ENCODE measurements around the gene OLA1. TPM values are rescaled to one million over a fixed set of nuclear protein-coding genes. Genes with fewer than 3 reads are reported as not detected.

The OLA1 gene
- total RNA-seq, 5 donors from 2014 or later (not counting 1 experiment from before 2014, with no cell fraction given) = 32.1 to 46.1 (median 38.1) TPM

DNA sequence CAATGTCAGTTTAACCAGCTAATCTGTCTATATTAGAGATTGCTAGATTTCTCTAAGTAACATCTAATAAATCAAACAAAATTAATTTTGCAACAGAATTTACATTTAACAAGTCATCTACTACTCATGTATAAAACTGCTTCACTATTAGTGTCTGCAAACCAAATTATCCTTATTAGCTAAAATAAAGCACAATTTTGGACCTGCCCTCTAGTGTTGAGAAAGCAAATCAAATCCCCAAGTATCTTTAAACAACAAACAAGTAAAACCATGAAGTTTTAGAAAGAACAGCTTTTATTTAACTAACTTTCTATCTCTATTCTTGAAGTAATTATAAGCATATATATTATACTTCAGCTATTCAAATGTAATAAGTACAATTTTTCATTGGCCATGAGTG lies 170.1 kb downstream of the OLA1 start:
- H3K4me1 Mint-ChIP-seq = no peaks in the 10 kb centered on the region
- H3K36me3 Mint-ChIP-seq = peaks cover 32% of the 10 kb centered on the region
- Histone ChIP-seq H3K9me3 (no peaks in the 10 kb centered on the region), H3K27ac (ENCODE audit: low read length) (no peak overlapping the region), H3K4me1 (ENCODE audit: control insufficient read depth in 1 of 2, extremely low read depth in 1 of 2, insufficient read depth in 2 of 2, low read length in 2 of 2) (no peaks in the 10 kb centered on the region), H3K36me3 (ENCODE audit: control insufficient read depth in 2 of 2, extremely low read depth in 1 of 2, insufficient read depth in 1 of 2, low read length in 1 of 2) (peaks cover 0 to 7% of the 10 kb centered on the region in 2 donors), H3K27me3 (replicated peaks in 1 of 2; ENCODE audit: control insufficient read depth in 2 of 2, extremely low read depth in 1 of 2, insufficient read depth in 2 of 2, low read length in 1 of 2) (no peaks in the 10 kb centered on the region), H3K4me3 (ENCODE audit: control insufficient read depth in 1 of 2, extremely low read depth in 1 of 2, low read length in 1 of 2) (no peak overlapping the region)
- no peaks in the 10 kb centered on the region for H3K9me3 Mint-ChIP-seq
- DNase-seq = peak in 1 of 35 experiments; percentile 12
- no peak overlapping the region for H3K4me3 Mint-ChIP-seq
- ChIA-PET CTCF (interaction anchor here (0.6 to 1.0 kb wide), 4 partner anchors 21 to 648 kb away, joined by 3 to 4 read pairs (median 3); no protein-coding TSS in a partner anchor), POLR2A (no interaction called here)
- H3K27ac Mint-ChIP-seq = no peak overlapping the region
- H3K27me3 Mint-ChIP-seq = no peaks in the 10 kb centered on the region
- no peak for ATAC-seq (replicated peaks in 1 of 4)

DNA sequence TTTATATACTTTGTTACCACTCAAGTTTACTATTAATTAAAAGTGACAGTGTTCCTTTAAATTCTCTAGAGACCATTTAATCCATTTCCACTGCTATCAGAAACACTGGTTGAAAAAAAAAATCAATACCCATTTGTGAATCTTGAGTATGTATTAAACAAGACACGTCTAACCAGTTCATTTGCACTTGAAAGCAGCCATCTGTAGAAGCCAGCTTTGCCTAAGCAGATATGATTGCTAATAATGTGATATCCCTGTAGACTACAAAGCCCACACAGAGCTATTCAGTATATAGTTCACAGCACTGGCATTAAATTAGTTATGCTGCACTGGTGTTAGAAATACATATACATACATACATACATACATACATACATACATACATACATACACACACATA lies 171.4 kb downstream of the OLA1 start:
- no peak overlapping the region for H3K27ac Mint-ChIP-seq
- no CpG with 5 or more reads among the region's 1 CpG for WGBS (ENCODE audit: insufficient coverage)
- H3K4me1 ChIP-seq (ENCODE audit: control insufficient read depth in 1 of 2, extremely low read depth in 1 of 2, insufficient read depth in 2 of 2, low read length in 2 of 2) = no peaks in the 10 kb centered on the region
- H3K9me3 Mint-ChIP-seq = no peaks in the 10 kb centered on the region
- CTCF ChIA-PET = interaction anchor here in 1 of 2 donors (0.6 kb wide), 1 partner anchor 276 kb away, joined by 5 read pairs; no protein-coding TSS in a partner anchor
- no peak overlapping the region for H3K4me3 Mint-ChIP-seq
- H3K4me3 ChIP-seq (ENCODE audit: control insufficient read depth in 1 of 2, extremely low read depth in 1 of 2, low read length in 1 of 2) = no peak overlapping the region
- no peak for DNase-seq
- POLR2A ChIA-PET = no interaction called here
- ATAC-seq (replicated peaks in 1 of 4) = no peak
- H3K36me3 Mint-ChIP-seq = peaks cover 35% of the 10 kb centered on the region
- peaks cover 0 to 7% of the 10 kb centered on the region in 2 donors for H3K36me3 ChIP-seq (ENCODE audit: control insufficient read depth in 2 of 2, extremely low read depth in 1 of 2, insufficient read depth in 1 of 2, low read length in 1 of 2)
- H3K9me3 ChIP-seq = no peaks in the 10 kb centered on the region
- no peak overlapping the region for H3K27ac ChIP-seq (ENCODE audit: low read length)
- no peaks in the 10 kb centered on the region for H3K4me1 Mint-ChIP-seq
- no peaks in the 10 kb centered on the region for H3K27me3 Mint-ChIP-seq
- no peaks in the 10 kb centered on the region for H3K27me3 ChIP-seq (replicated peaks in 1 of 2; ENCODE audit: control insufficient read depth in 2 of 2, extremely low read depth in 1 of 2, insufficient read depth in 2 of 2, low read length in 1 of 2)

- Histone ChIP-seq H3K9me3 (no peaks in the 10 kb centered on the region), H3K4me1 (ENCODE audit: control insufficient read depth in 1 of 2, extremely low read depth in 1 of 2, insufficient read depth in 2 of 2, low read length in 2 of 2) (no peaks in the 10 kb centered on the region), H3K27me3 (replicated peaks in 1 of 2; ENCODE audit: control insufficient read depth in 2 of 2, extremely low read depth in 1 of 2, insufficient read depth in 2 of 2, low read length in 1 of 2) (no peaks in the 10 kb centered on the region), H3K27ac (ENCODE audit: low read length) (no peak overlapping the region), H3K4me3 (ENCODE audit: control insufficient read depth in 1 of 2, extremely low read depth in 1 of 2, low read length in 1 of 2) (no peak overlapping the region), H3K36me3 (ENCODE audit: control insufficient read depth in 2 of 2, extremely low read depth in 1 of 2, insufficient read depth in 1 of 2, low read length in 1 of 2) (peaks cover 0 to 7% of the 10 kb centered on the region in 2 donors)
- no peak for DNase-seq
- Mint-ChIP-seq H3K27ac (no peak overlapping the region), H3K36me3 (peaks cover 30% of the 10 kb centered on the region), H3K9me3 (no peaks in the 10 kb centered on the region), H3K27me3 (no peaks in the 10 kb centered on the region), H3K4me3 (no peak overlapping the region), H3K4me1 (no peaks in the 10 kb centered on the region)
- POLR2A ChIA-PET = no interaction called here
- no peak for ATAC-seq (replicated peaks in 1 of 4)
- no CpG with 5 or more reads among the region's 2 CpGs for WGBS (ENCODE audit: insufficient coverage)
- CTCF ChIA-PET = no interaction called here
These were observed 172.3 kb downstream of the OLA1 start for GRCh38 chr2:174076040-174076439.

GRCh38 chr2:174074831-174075230 lies 173.5 kb downstream of the OLA1 start:
- Mint-ChIP-seq H3K36me3 (peaks cover 28% of the 10 kb centered on the region), H3K27me3 (no peaks in the 10 kb centered on the region), H3K9me3 (no peaks in the 10 kb centered on the region), H3K4me1 (no peaks in the 10 kb centered on the region), H3K27ac (no peak overlapping the region), H3K4me3 (no peak overlapping the region)
- no peaks in the 10 kb centered on the region for H3K9me3 ChIP-seq
- WGBS (ENCODE audit: insufficient coverage) = no CpG with 5 or more reads among the region's 4 CpGs
- ChIA-PET CTCF (no interaction called here), POLR2A (no interaction called here)
- H3K27ac ChIP-seq (ENCODE audit: low read length) = no peak overlapping the region
- DNase-seq = no peak
- H3K4me1 ChIP-seq (ENCODE audit: control insufficient read depth in 1 of 2, extremely low read depth in 1 of 2, insufficient read depth in 2 of 2, low read length in 2 of 2) = no peaks in the 10 kb centered on the region
- no peak overlapping the region for H3K4me3 ChIP-seq (ENCODE audit: control insufficient read depth in 1 of 2, extremely low read depth in 1 of 2, low read length in 1 of 2)
- no peak for ATAC-seq (replicated peaks in 1 of 4)
- peaks cover 0 to 4% of the 10 kb centered on the region in 2 donors for H3K36me3 ChIP-seq (ENCODE audit: control insufficient read depth in 2 of 2, extremely low read depth in 1 of 2, insufficient read depth in 1 of 2, low read length in 1 of 2)
- H3K27me3 ChIP-seq (replicated peaks in 1 of 2; ENCODE audit: control insufficient read depth in 2 of 2, extremely low read depth in 1 of 2, insufficient read depth in 2 of 2, low read length in 1 of 2) = no peaks in the 10 kb centered on the region

GRCh38 chr2:174072857-174073256 lies 175.5 kb downstream of the OLA1 start:
- Histone ChIP-seq H3K9me3 (no peaks in the 10 kb centered on the region), H3K27ac (ENCODE audit: low read length) (no peak overlapping the region), H3K4me3 (ENCODE audit: control insufficient read depth in 1 of 2, extremely low read depth in 1 of 2, low read length in 1 of 2) (no peak overlapping the region), H3K27me3 (replicated peaks in 1 of 2; ENCODE audit: control insufficient read depth in 2 of 2, extremely low read depth in 1 of 2, insufficient read depth in 2 of 2, low read length in 1 of 2) (no peaks in the 10 kb centered on the region), H3K36me3 (ENCODE audit: control insufficient read depth in 2 of 2, extremely low read depth in 1 of 2, insufficient read depth in 1 of 2, low read length in 1 of 2) (peaks cover 0 to 4% of the 10 kb centered on the region in 2 donors), H3K4me1 (ENCODE audit: control insufficient read depth in 1 of 2, extremely low read depth in 1 of 2, insufficient read depth in 2 of 2, low read length in 2 of 2) (no peaks in the 10 kb centered on the region)
- ChIA-PET CTCF (no interaction called here), POLR2A (no interaction called here)
- no peak for DNase-seq
- Mint-ChIP-seq H3K4me1 (no peaks in the 10 kb centered on the region), H3K9me3 (no peaks in the 10 kb centered on the region), H3K4me3 (no peak overlapping the region), H3K36me3 (peaks cover 28% of the 10 kb centered on the region), H3K27ac (no peak overlapping the region), H3K27me3 (no peaks in the 10 kb centered on the region)
- no CpG with 5 or more reads among the region's 4 CpGs for WGBS (ENCODE audit: insufficient coverage)
- ATAC-seq (replicated peaks in 1 of 4) = no peak

DNA sequence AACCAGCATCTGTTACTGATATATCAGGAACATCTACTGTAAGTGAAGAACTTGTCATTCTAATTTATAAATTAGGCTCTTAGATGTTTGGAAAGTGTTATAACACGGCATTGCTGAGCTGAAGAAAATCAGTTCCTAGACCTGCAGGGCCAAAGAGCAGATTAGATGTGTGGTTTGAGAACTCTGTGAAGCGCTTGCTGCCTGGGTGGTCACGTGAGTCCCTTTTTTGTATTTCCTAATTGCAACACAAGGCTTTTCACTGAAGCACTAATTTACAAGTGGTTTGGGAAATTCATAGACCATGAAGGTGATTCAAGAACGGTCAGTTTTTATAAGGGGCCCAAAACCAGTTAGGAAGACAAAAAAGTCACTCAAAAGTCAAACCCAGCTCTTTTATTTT lies 176.3 kb downstream of the OLA1 start:
- Mint-ChIP-seq H3K27me3 (peaks cover 0 to 3% of the 10 kb centered on the region in 2 donors), H3K4me3 (no peak overlapping the region), H3K9me3 (no peaks in the 10 kb centered on the region), H3K27ac (no peak overlapping the region), H3K4me1 (no peaks in the 10 kb centered on the region), H3K36me3 (peaks cover 28% of the 10 kb centered on the region)
- Histone ChIP-seq H3K27me3 (replicated peaks in 1 of 2; ENCODE audit: control insufficient read depth in 2 of 2, extremely low read depth in 1 of 2, insufficient read depth in 2 of 2, low read length in 1 of 2) (peaks cover 0 to 3% of the 10 kb centered on the region in 2 experiments), H3K36me3 (ENCODE audit: control insufficient read depth in 2 of 2, extremely low read depth in 1 of 2, insufficient read depth in 1 of 2, low read length in 1 of 2) (peaks cover 0 to 4% of the 10 kb centered on the region in 2 donors), H3K4me3 (ENCODE audit: control insufficient read depth in 1 of 2, extremely low read depth in 1 of 2, low read length in 1 of 2) (no peak overlapping the region), H3K27ac (ENCODE audit: low read length) (no peak overlapping the region), H3K9me3 (no peaks in the 10 kb centered on the region), H3K4me1 (ENCODE audit: control insufficient read depth in 1 of 2, extremely low read depth in 1 of 2, insufficient read depth in 2 of 2, low read length in 2 of 2) (no peaks in the 10 kb centered on the region)
- DNase-seq (no peak), ATAC-seq (replicated peaks in 1 of 4) (no peak)
- WGBS (ENCODE audit: insufficient coverage) = 100% methylated on average over 1 of the region's 4 CpGs
- POLR2A ChIA-PET = no interaction called here
- CTCF ChIA-PET = no interaction called here

DNA sequence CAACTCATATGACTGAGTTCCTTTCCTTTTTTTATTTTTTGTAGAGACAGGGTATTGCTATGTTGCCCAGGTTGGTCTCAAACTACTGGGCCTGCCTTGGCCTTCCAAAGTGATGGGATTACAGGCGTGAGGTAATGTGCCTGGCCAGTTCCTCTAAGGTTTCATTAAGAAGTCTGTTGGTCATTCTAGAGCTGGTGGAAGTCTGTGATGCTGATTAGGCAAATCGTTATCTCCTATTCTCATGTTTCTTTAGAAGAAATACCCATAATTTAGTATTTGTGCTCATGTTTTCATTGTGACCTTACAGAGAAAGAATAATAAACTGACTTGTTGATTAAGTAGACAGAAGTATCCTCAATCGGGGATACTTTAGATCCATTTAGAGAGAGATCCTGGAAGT lies 177.0 kb downstream of the OLA1 start:
- Histone ChIP-seq H3K4me3 (ENCODE audit: control insufficient read depth in 1 of 2, extremely low read depth in 1 of 2, low read length in 1 of 2) (no peak overlapping the region), H3K4me1 (ENCODE audit: control insufficient read depth in 1 of 2, extremely low read depth in 1 of 2, insufficient read depth in 2 of 2, low read length in 2 of 2) (no peaks in the 10 kb centered on the region), H3K27me3 (replicated peaks in 1 of 2; ENCODE audit: control insufficient read depth in 2 of 2, extremely low read depth in 1 of 2, insufficient read depth in 2 of 2, low read length in 1 of 2) (peaks cover 0 to 3% of the 10 kb centered on the region in 2 experiments), H3K27ac (ENCODE audit: low read length) (no peak overlapping the region), H3K9me3 (no peaks in the 10 kb centered on the region), H3K36me3 (ENCODE audit: control insufficient read depth in 2 of 2, extremely low read depth in 1 of 2, insufficient read depth in 1 of 2, low read length in 1 of 2) (peaks cover 0 to 4% of the 10 kb centered on the region in 2 donors)
- no peak overlapping the region for H3K4me3 Mint-ChIP-seq
- WGBS (ENCODE audit: insufficient coverage) = 80% methylated on average over 1 of the region's 3 CpGs
- H3K36me3 Mint-ChIP-seq = peaks cover 27% of the 10 kb centered on the region
- POLR2A ChIA-PET = no interaction called here
- no peaks in the 10 kb centered on the region for H3K9me3 Mint-ChIP-seq
- H3K4me1 Mint-ChIP-seq = no peaks in the 10 kb centered on the region
- CTCF ChIA-PET = no interaction called here
- DNase-seq (no peak), ATAC-seq (replicated peaks in 1 of 4) (no peak)
- no peak overlapping the region for H3K27ac Mint-ChIP-seq
- peaks cover 3 to 8% of the 10 kb centered on the region in 2 donors for H3K27me3 Mint-ChIP-seq
